Peyer's patch (tissue), 4 donors: ENCODE data around the gene ANKS3. TPM values are rescaled to one million over a fixed set of nuclear protein-coding genes. Genes with fewer than 3 reads are reported as not detected.

ENCODE experiments used
- DNase-seq, 3 donors: peaks; one replicate each; pipeline ENCODE4 v3.0.0-alpha.2; 2017 to 2019
- H3K27ac ChIP-seq, 4 donors: fragments of 200-600 bp; sonication (generic); one replicate each; pipeline ENCODE4 v1.5.1; 2016 to 2019
- H3K27me3 ChIP-seq, 2 donors: fragments of 200-600 bp; sonication (generic); one replicate each; pipeline ENCODE4 v1.5.1; 2019
- H3K36me3 ChIP-seq, 3 donors: fragments of 200-600 bp; sonication (generic); one replicate each; pipeline ENCODE4 v1.5.1; 2016 to 2019
- H3K4me1 ChIP-seq, 4 donors: fragments of 200-600 bp; sonication (generic); one replicate each; pipeline ENCODE4 v1.5.1; 2016 to 2019
- H3K4me3 ChIP-seq, 4 donors: fragments of 200-600 bp; sonication (generic); 1 replicate in 3 of 4; 2 replicates in 1 of 4; pipeline ENCODE4 v1.5.1; 2016 to 2019; ENCODE audit warnings: mild to moderate bottlenecking in 1 of 4
- H3K9me3 ChIP-seq, 4 donors: fragments of 200-600 bp; sonication (generic); one replicate each; pipeline ENCODE4 v1.5.1; 2016 to 2019; ENCODE audit warnings: mild to moderate bottlenecking in 1 of 4
- CTCF ChIP-seq, 6 experiments: fragments of 450-650 bp in 4 of 6; fragments of 200-600 bp in 2 of 6; sonication (generic) in 1 of 6; IDR thresholded peaks; one replicate each; pipeline ENCODE4 v1.5.1; 2017 to 2019; ENCODE audit warnings: antibody characterized with exemption in 6 of 6, mild to moderate bottlenecking in 3 of 6, moderate library complexity in 1 of 6
- POLR2A ChIP-seq, 2 donors: fragments of 450-650 bp; IDR thresholded peaks; one replicate each; pipeline ENCODE4 v1.5.1; 2017; ENCODE audit warnings: antibody characterized with exemption in 2 of 2, mild to moderate bottlenecking in 2 of 2, moderate library complexity in 2 of 2
- total RNA-seq, 4 donors: library from RNA; depleted of rRNA; stranded (reverse); fragments of >200 nt; gene quantifications; one replicate each; pipeline ENCODE4 v1.1.0, GENCODE V29; 2016

The ANKS3 gene
- total RNA-seq, 4 donors from 2014 or later = 20.8 to 42.9 (median 36.6) TPM

GRCh38 chr16:4763791-4764190 is 29.7 kb upstream of the ANKS3 start:
- H3K4me1 ChIP-seq = peaks cover 0 to 27% (median 14%) of the 10 kb centered on the region in 4 donors
- H3K4me3 ChIP-seq = no peak overlapping the region
- no peaks in the 10 kb centered on the region for H3K27me3 ChIP-seq
- H3K9me3 ChIP-seq = no peaks in the 10 kb centered on the region
- no peak overlapping the region for H3K27ac ChIP-seq
- DNase-seq = no peak
- H3K36me3 ChIP-seq = peaks cover 0 to 62% (median 0%) of the 10 kb centered on the region in 3 donors
- TF ChIP-seq CTCF (IDR thresholded peaks at IDR 0.05) (no peak), POLR2A (IDR thresholded peaks at IDR 0.05) (no peak)

- TF ChIP-seq POLR2A (IDR thresholded peaks at IDR 0.05) = no peak
- TF ChIP-seq CTCF (IDR thresholded peaks at IDR 0.05) = no peak
- peaks cover 0 to 75% (median 0%) of the 10 kb centered on the region in 3 donors for H3K36me3 ChIP-seq
- H3K27ac ChIP-seq = no peak overlapping the region
- no peak overlapping the region for H3K4me3 ChIP-seq
- H3K4me1 ChIP-seq = peaks cover 0 to 18% (median 6%) of the 10 kb centered on the region in 4 donors
- no peaks in the 10 kb centered on the region for H3K9me3 ChIP-seq
- no peak for DNase-seq
- H3K27me3 ChIP-seq = no peaks in the 10 kb centered on the region
These were observed 28.1 kb upstream of the ANKS3 start for GRCh38 chr16:4762205-4762604.

- Histone ChIP-seq H3K27ac (no peak overlapping the region), H3K36me3 (peaks cover 0 to 90% (median 0%) of the 10 kb centered on the region in 3 donors), H3K4me1 (peaks cover 0 to 7% (median under 1%) of the 10 kb centered on the region in 4 donors), H3K9me3 (no peaks in the 10 kb centered on the region), H3K27me3 (no peaks in the 10 kb centered on the region), H3K4me3 (no peak overlapping the region)
- no peak for TF ChIP-seq CTCF (IDR thresholded peaks at IDR 0.05)
- TF ChIP-seq POLR2A (IDR thresholded peaks at IDR 0.05) = no peak
- no peak for DNase-seq
These were observed 26.3 kb upstream of the ANKS3 start for GRCh38 chr16:4760221-4760910.

- Histone ChIP-seq H3K4me1 (no peaks in the 10 kb centered on the region), H3K27me3 (no peaks in the 10 kb centered on the region), H3K9me3 (no peaks in the 10 kb centered on the region), H3K27ac (no peak overlapping the region), H3K36me3 (peaks cover 0 to 95% (median 0%) of the 10 kb centered on the region in 3 donors), H3K4me3 (no peak overlapping the region)
- no peak for DNase-seq
- TF ChIP-seq CTCF (IDR thresholded peaks at IDR 0.05) (no peak), POLR2A (IDR thresholded peaks at IDR 0.05) (no peak)
These were observed 21.6 kb upstream of the ANKS3 start for GRCh38 chr16:4755687-4756086.

GRCh38 chr16:4754865-4755264 is 20.8 kb upstream of the ANKS3 start:
- Histone ChIP-seq H3K4me1 (no peaks in the 10 kb centered on the region), H3K4me3 (no peak overlapping the region), H3K27me3 (no peaks in the 10 kb centered on the region), H3K36me3 (peaks cover 0 to 87% (median 0%) of the 10 kb centered on the region in 3 donors), H3K9me3 (no peaks in the 10 kb centered on the region), H3K27ac (no peak overlapping the region)
- DNase-seq = no peak
- TF ChIP-seq CTCF (IDR thresholded peaks at IDR 0.05) (no peak), POLR2A (IDR thresholded peaks at IDR 0.05) (no peak)
